Prostate gland (tissue), 2 donors: ENCODE measurements around the gene TPST2.

Experiments used
- CTCF ChIP-seq, 4 experiments: fragments of 200-600 bp in 2 of 4; fragments of 450-650 bp in 2 of 4; sonication (generic) in 2 of 4; IDR thresholded peaks; 1 replicate in 3 of 4; 2 replicates in 1 of 4; pipeline ENCODE4 v1.5.1; 2016 to 2019; ENCODE audit warnings: antibody characterized with exemption in 4 of 4, mild to moderate bottlenecking in 2 of 4, moderate library complexity in 2 of 4
- POLR2AphosphoS5 ChIP-seq: sonication (generic); formaldehyde crosslinking; IDR thresholded peaks from one replicate; pipeline ENCODE4 v1.6.1; 2017; ENCODE audit warnings: antibody characterized with exemption

DNA sequence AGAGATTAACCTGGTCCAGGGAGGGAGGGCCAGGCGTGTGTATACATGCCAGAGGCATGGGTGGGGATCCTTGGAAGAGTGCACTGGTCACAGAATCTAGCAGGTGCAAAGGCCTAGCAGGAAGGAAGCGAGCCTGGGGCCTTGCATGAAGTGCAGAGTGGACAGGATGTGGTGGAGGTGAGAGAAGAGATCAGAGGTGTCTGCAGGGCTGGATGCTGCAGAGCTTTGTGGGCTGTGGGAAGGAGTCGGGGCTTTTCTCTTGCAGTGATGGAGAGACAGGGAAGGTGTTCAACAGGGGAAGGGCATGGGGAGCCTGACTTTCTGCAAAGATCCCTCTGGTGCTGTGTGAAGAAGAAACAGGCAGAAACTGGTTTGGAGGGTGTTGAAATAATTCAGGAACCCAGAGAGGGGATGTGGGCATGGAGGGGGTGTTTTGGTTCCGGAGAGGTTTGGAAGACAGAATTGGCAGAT, 2.5 kb upstream of the TPST2 start:
- no peak for TF ChIP-seq POLR2AphosphoS5
- TF ChIP-seq CTCF (IDR thresholded peaks at IDR 0.05): no peak
